Thyroid gland (tissue), 4 donors: Measurements from ENCODE around the gene TMEM258. TPM values are rescaled to one million over a fixed set of nuclear protein-coding genes. Genes with fewer than 3 reads are reported as not detected.
A peak's percentile ranks its signal among the peaks of the same experiment; 100 is the strongest.

Source experiments
- DNase-seq, 2 donors: peaks; one replicate each; pipeline ENCODE4 v3.0.0-alpha.2; 2019
- H3K27ac ChIP-seq, 3 donors: fragments of 200-600 bp; sonication (generic); 1 replicate in 2 of 3; 2 replicates in 1 of 3; pipeline ENCODE4 v1.5.1; 2016 to 2019; ENCODE audit warnings: mild to moderate bottlenecking in 1 of 3, moderate library complexity in 1 of 3
- H3K27me3 ChIP-seq: fragments of 200-600 bp; sonication (generic); one replicate; pipeline ENCODE4 v1.5.1; 2019
- H3K36me3 ChIP-seq, 2 donors: fragments of 200-600 bp; sonication (generic); one replicate each; pipeline ENCODE4 v1.5.1; 2016 to 2019
- H3K4me1 ChIP-seq, 2 donors: fragments of 200-600 bp; sonication (generic); one replicate each; pipeline ENCODE4 v1.5.1; 2017 to 2019
- H3K4me3 ChIP-seq, 3 donors: fragments of 200-600 bp; sonication (generic); replicated peaks in 1 of 3; 1 replicate in 2 of 3; 2 replicates in 1 of 3; pipeline ENCODE4 v1.5.1; 2016; ENCODE audit warnings: mild to moderate bottlenecking in 1 of 3
- H3K9me3 ChIP-seq: fragments of 200-600 bp; sonication (generic); one replicate; pipeline ENCODE4 v1.5.1; 2017
- POLR2A ChIP-seq, 2 donors: fragments of 450-650 bp; IDR thresholded peaks; one replicate each; pipeline ENCODE4 v1.6.1; 2017; ENCODE audit warnings: antibody characterized with exemption in 2 of 2, mild to moderate bottlenecking in 2 of 2, moderate library complexity in 1 of 2
- WGBS, 2 donors: methylation state at CpG; one replicate each; pipeline ENCODE4 v1.1.5; 2017; 5-methylcytosine and 5-hydroxymethylcytosine counted together
- intact Hi-C: fragments of 100-400 bp; cut with DNase I; formaldehyde crosslinking; loops from one replicate; pipeline ENCODE4 v1.15.1; 2023
- total RNA-seq, 4 donors: library from RNA; depleted of rRNA; stranded (reverse); fragments of >200 nt; gene quantifications; one replicate each; pipeline ENCODE4 v1.2.3, GENCODE V29; 2016
- TF ChIP-seq, protein P1 (sequence below), 6 experiments: fragments of 200-600 bp in 3 of 6; fragments of 450-650 bp in 3 of 6; sonication (generic) in 3 of 6; IDR thresholded peaks; one replicate each; pipeline ENCODE4 v1.5.1; 2016 to 2019; ENCODE audit warnings: antibody characterized with exemption in 6 of 6, mild to moderate bottlenecking in 2 of 6, inconsistent platforms in 1 of 6, moderate library complexity in 1 of 6

The TMEM258 gene
- total RNA-seq, 4 donors from 2014 or later: 28.0 to 57.9 (median 48.1) TPM

DNA sequence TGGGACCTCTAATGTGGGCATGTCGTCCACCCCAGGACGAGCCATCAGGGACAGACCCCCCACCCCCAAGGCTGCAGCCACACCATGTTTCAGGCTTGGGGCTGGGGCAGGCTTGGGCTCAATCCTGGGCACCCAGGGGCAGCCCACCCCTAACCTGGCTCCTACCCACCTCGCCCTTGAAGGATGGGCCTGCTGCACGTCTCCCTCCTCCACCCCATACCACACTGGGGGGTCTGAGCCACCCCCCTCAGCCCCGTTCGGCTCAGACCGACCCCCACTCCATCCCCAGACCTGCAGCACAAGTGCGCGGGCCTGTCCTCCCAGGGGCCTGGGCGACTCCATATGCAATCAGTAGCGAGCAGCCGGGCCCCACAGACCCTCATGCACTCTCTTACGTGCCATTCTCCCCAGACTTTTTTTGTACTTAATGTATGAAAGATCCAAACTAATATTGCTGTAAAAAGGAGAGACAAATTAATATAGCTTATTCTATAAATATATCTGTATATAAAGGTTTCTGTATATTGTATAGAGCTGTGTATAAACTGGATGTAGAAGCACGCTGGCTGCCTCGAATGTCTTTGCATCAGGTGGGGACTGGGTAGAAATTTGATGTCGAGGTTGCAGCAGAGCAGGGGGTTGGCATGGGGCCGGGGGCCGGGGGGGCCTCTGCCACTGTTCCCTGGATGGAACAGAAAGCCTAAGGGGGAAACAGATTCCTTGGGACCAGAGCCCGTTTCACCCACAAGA lies 45.8 kb downstream of the TMEM258 start:
- Histone ChIP-seq H3K4me3 (no peak overlapping the region), H3K4me1 (peaks cover 0 to 6% of the 10 kb centered on the region in 2 donors), H3K27me3 (no peaks in the 10 kb centered on the region), H3K27ac (no peak overlapping the region), H3K9me3 (no peaks in the 10 kb centered on the region), H3K36me3 (no peaks in the 10 kb centered on the region)
- WGBS, 2 donors: 81 to 85% methylated on average over 18 to 19 of the region's 19 CpGs
- no peak for DNase-seq
- TF ChIP-seq, protein P1, sequence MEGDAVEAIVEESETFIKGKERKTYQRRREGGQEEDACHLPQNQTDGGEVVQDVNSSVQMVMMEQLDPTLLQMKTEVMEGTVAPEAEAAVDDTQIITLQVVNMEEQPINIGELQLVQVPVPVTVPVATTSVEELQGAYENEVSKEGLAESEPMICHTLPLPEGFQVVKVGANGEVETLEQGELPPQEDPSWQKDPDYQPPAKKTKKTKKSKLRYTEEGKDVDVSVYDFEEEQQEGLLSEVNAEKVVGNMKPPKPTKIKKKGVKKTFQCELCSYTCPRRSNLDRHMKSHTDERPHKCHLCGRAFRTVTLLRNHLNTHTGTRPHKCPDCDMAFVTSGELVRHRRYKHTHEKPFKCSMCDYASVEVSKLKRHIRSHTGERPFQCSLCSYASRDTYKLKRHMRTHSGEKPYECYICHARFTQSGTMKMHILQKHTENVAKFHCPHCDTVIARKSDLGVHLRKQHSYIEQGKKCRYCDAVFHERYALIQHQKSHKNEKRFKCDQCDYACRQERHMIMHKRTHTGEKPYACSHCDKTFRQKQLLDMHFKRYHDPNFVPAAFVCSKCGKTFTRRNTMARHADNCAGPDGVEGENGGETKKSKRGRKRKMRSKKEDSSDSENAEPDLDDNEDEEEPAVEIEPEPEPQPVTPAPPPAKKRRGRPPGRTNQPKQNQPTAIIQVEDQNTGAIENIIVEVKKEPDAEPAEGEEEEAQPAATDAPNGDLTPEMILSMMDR (IDR thresholded peaks at IDR 0.05): no peak
- no peak for TF ChIP-seq POLR2A (IDR thresholded peaks at IDR 0.05)
- intact Hi-C loops: no loop called here

DNA sequence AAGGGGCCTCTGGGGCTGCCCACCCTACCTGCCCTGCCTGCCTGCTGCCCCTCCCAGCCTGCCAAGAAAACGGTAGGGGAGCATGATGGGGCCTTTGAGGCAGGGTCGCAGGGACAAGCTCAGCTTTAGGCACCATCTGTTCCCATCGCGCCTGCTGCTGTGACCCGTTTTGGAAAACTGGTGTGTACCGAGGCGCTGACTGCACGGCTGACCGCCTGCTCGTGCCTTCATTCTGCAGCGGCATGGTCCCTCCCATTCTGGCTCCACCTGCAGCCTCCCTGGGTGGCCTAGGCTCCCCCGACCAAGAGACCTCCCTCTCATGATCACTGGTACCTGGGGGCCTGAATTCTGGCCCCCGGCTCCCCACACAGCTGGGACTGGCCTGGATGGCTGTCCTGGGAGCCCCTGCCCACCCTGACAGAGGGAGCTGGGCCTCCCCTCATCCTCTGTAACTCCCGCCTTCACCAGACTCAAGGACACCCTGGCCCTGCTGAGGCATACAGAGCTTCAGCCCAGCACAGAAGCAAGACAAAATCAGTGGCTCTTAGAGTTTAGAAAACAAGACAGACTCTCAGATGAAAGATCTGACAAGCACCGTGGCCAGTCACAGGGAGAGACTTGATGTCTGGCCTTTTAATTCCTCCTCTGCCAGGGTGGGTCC lies 46.5 kb downstream of the TMEM258 start:
- 49 to 67% methylated on average over 11 to 14 of the region's 15 CpGs for WGBS, 2 donors
- TF ChIP-seq, protein P1 (IDR thresholded peaks at IDR 0.05): no peak
- TF ChIP-seq POLR2A (IDR thresholded peaks at IDR 0.05): no peak
- H3K4me1 ChIP-seq: peaks cover 0 to 6% of the 10 kb centered on the region in 2 donors
- H3K4me3 ChIP-seq: no peak overlapping the region
- no peaks in the 10 kb centered on the region for H3K9me3 ChIP-seq
- no peaks in the 10 kb centered on the region for H3K27me3 ChIP-seq
- intact Hi-C loops: no loop called here
- no peak overlapping the region for H3K27ac ChIP-seq
- peak; percentile 25 to 49 for DNase-seq
- H3K36me3 ChIP-seq: no peaks in the 10 kb centered on the region

DNA sequence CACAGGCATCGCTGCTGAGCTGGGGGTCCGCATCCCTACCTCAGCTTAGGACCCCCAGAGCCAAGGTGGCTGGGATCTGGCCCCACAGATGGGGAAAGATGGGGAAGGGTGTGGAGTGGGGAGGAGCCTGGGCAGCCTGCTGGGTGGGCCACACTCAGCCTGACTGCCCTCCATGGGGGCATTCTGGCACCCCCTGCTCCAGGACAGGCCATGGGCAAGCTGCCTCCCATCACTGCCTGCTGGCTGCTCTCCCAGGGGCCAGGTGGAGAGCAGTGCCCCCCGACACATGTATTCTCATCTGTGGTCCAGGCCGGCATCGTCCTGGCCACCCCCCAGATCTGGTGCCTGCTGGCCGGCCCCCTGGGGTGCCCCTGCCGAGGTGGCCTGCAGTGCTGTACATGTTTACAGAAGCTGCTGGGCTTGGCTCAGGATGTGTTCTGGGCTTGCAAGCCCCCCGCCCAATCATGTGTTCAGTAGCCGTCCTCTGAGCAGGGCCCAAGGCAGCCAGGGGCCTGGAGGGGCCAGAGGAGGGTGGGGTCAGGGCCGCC lies 47.7 kb downstream of the TMEM258 start:
- no peaks in the 10 kb centered on the region for H3K27me3 ChIP-seq

DNA sequence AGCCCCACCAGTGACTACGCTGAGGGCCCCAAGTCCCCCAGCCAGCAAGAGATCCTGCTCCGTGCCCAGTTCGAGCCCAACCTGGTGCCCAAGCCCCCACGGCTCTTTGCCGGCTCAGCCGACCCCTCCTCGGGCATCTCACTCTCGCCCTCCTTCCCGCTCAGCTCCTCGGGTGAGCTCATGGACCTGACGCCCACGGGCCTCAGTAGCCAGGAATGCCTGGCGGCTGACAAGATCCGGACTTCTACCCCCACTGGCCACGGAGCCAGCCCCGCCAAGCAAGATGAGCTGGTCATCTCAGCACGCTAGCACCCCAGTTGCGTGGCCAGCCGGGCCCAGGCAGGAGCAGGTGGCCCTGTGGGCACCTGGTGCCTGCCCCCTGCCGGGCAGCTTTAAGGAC lies 48.2 kb downstream of the TMEM258 start:
- DNase-seq: no peak
- WGBS, 2 donors: 90 to 98% methylated on average over 14 to 20 of the region's 20 CpGs
- Histone ChIP-seq H3K27ac (no peak overlapping the region), H3K27me3 (no peaks in the 10 kb centered on the region), H3K4me1 (peaks cover 0 to 6% of the 10 kb centered on the region in 2 donors), H3K4me3 (no peak overlapping the region), H3K9me3 (no peaks in the 10 kb centered on the region), H3K36me3 (no peaks in the 10 kb centered on the region)
- intact Hi-C loops: no loop called here
- TF ChIP-seq POLR2A (IDR thresholded peaks at IDR 0.05): no peak

More for the DNA sequence above, 47.7 kb downstream of the TMEM258 start:
- 95 to 100% methylated on average over 3 to 8 of the region's 10 CpGs for WGBS, 2 donors
- Histone ChIP-seq H3K4me3 (no peak overlapping the region), H3K36me3 (no peaks in the 10 kb centered on the region), H3K27ac (no peak overlapping the region), H3K4me1 (peaks cover 0 to 6% of the 10 kb centered on the region in 2 donors), H3K9me3 (no peaks in the 10 kb centered on the region)
- no peak for DNase-seq
- intact Hi-C loops: no loop called here
- TF ChIP-seq, protein P1 (IDR thresholded peaks at IDR 0.05): no peak
- no peak for TF ChIP-seq POLR2A (IDR thresholded peaks at IDR 0.05)

DNA sequence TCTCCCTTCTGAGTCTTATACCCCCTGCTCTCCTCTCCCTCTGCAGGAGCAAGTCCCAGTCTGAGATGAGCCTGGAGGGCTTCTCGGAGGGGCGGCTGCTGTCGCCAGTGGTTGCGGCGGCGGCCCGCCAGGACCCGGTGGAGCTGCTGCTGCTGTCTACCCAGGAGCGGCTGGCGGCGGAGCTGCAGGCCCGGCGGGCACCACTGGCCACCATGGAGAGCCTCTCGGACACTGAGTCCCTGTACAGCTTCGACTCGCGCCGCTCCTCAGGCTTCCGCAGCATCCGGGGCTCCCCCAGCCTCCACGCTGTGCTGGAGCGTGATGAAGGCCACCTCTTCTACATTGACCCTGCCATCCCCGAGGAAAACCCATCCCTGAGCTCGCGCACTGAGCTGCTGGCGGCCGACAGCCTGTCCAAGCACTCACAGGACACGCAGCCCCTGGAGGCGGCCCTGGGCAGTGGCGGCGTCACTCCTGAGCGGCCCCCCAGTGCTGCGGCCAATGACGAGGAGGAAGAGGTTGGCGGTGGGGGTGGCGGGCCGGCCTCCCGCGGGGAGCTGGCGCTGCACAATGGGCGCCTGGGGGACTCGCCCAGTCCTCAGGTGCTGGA lies 48.8 kb downstream of the TMEM258 start:
- Histone ChIP-seq H3K27ac (no peak overlapping the region), H3K36me3 (no peaks in the 10 kb centered on the region), H3K4me3 (no peak overlapping the region), H3K4me1 (peaks cover 0 to 6% of the 10 kb centered on the region in 2 donors), H3K27me3 (no peaks in the 10 kb centered on the region), H3K9me3 (no peaks in the 10 kb centered on the region)
- DNase-seq: no peak
- intact Hi-C loops: no loop called here
- 91 to 92% methylated on average over 17 to 26 of the region's 42 CpGs for WGBS, 2 donors
- TF ChIP-seq POLR2A (IDR thresholded peaks at IDR 0.05): no peak
- TF ChIP-seq, protein P1 (IDR thresholded peaks at IDR 0.05): no peak
